ENCODE measurements around the gene FTO. TPM values are rescaled to one million over a fixed set of nuclear protein-coding genes. Genes with fewer than 3 reads are reported as not detected.

Gene FTO
- total RNA-seq, 1 experiment from 2014 or later = 78.3 TPM

- ChIA-PET POLR2A (no interaction called here), CTCF (no interaction called here)
- no peak for DNase-seq
- Mint-ChIP-seq H3K4me3 (ENCODE audit: unreplicated experiment) (no peak overlapping the region), H3K4me1 (ENCODE audit: low read depth, unreplicated experiment) (peaks cover 6% of the 10 kb centered on the region), H3K27me3 (ENCODE audit: insufficient read depth, unreplicated experiment) (no peaks in the 10 kb centered on the region), H3K9me3 (ENCODE audit: unreplicated experiment) (no peaks in the 10 kb centered on the region), H3K27ac (ENCODE audit: unreplicated experiment) (no peak overlapping the region), H3K36me3 (ENCODE audit: insufficient read depth, unreplicated experiment) (no peaks in the 10 kb centered on the region)
- BruUV-seq (replicated peaks) = no TSS peak
- H3K36me3 ChIP-seq (ENCODE audit: control insufficient read depth, insufficient read depth, low read length) = no peaks in the 10 kb centered on the region
- intact Hi-C loops (cut with micrococcal nuclease; ENCODE audit: unreplicated experiment) = no loop called here
- H3K4me1 ChIP-seq = 0 out of 2 replicates have a peak, but pooled peaks cover 4% of the 10 kb centered on the region
- H3K4me3 ChIP-seq (ENCODE audit: low read depth, low read length) = no peak overlapping the region
- no peak for TF ChIP-seq CTCF (IDR thresholded peaks at IDR 0.05; ENCODE audit: insufficient read depth in 1 of 2, low read depth in 1 of 2, low read length in 1 of 2, severe bottlenecking in 1 of 2, unreplicated experiment in 1 of 2)
- no peaks in the 10 kb centered on the region for H3K27me3 ChIP-seq (replicated peaks; ENCODE audit: control insufficient read depth, insufficient read depth, low read length)
- H3K9me3 ChIP-seq = no peaks in the 10 kb centered on the region
These were observed 10.5 kb downstream of the FTO start for GRCh38 chr16:53714205-53715022.

- H3K27ac Mint-ChIP-seq (ENCODE audit: unreplicated experiment) = no peak overlapping the region
- no TSS peak for BruUV-seq (replicated peaks)
- CTCF ChIA-PET = no interaction called here
- no peak overlapping the region for H3K4me3 Mint-ChIP-seq (ENCODE audit: unreplicated experiment)
- no peaks in the 10 kb centered on the region for H3K9me3 Mint-ChIP-seq (ENCODE audit: unreplicated experiment)
- no peaks in the 10 kb centered on the region for H3K27me3 Mint-ChIP-seq (ENCODE audit: insufficient read depth, unreplicated experiment)
- intact Hi-C loops (cut with micrococcal nuclease; ENCODE audit: unreplicated experiment) = no loop called here
- H3K9me3 ChIP-seq = no peaks in the 10 kb centered on the region
- H3K4me1 ChIP-seq = 0 out of 2 replicates have a peak, but pooled peaks cover 4% of the 10 kb centered on the region
- DNase-seq = no peak
- POLR2A ChIA-PET = no interaction called here
- H3K27me3 ChIP-seq (replicated peaks; ENCODE audit: control insufficient read depth, insufficient read depth, low read length) = no peaks in the 10 kb centered on the region
- H3K36me3 ChIP-seq (ENCODE audit: control insufficient read depth, insufficient read depth, low read length) = no peaks in the 10 kb centered on the region
- no peak for TF ChIP-seq CTCF (IDR thresholded peaks at IDR 0.05; ENCODE audit: insufficient read depth in 1 of 2, low read depth in 1 of 2, low read length in 1 of 2, severe bottlenecking in 1 of 2, unreplicated experiment in 1 of 2)
- H3K4me1 Mint-ChIP-seq (ENCODE audit: low read depth, unreplicated experiment) = peaks cover 6% of the 10 kb centered on the region
- H3K36me3 Mint-ChIP-seq (ENCODE audit: insufficient read depth, unreplicated experiment) = no peaks in the 10 kb centered on the region
- no peak overlapping the region for H3K4me3 ChIP-seq (ENCODE audit: low read depth, low read length)
These were observed 11.0 kb downstream of the FTO start for GRCh38 chr16:53715023-53715384.

- H3K9me3 Mint-ChIP-seq (ENCODE audit: unreplicated experiment) = no peaks in the 10 kb centered on the region
- no peak overlapping the region for H3K27ac Mint-ChIP-seq (ENCODE audit: unreplicated experiment)
- no peaks in the 10 kb centered on the region for H3K36me3 ChIP-seq (ENCODE audit: control insufficient read depth, insufficient read depth, low read length)
- H3K4me3 Mint-ChIP-seq (ENCODE audit: unreplicated experiment) = no peak overlapping the region
- BruUV-seq (replicated peaks) = no TSS peak
- H3K9me3 ChIP-seq = no peaks in the 10 kb centered on the region
- POLR2A ChIA-PET = no interaction called here
- no peaks in the 10 kb centered on the region for H3K27me3 ChIP-seq (replicated peaks; ENCODE audit: control insufficient read depth, insufficient read depth, low read length)
- intact Hi-C loops (cut with micrococcal nuclease; ENCODE audit: unreplicated experiment) = no loop called here
- H3K4me1 Mint-ChIP-seq (ENCODE audit: low read depth, unreplicated experiment) = peaks cover 6% of the 10 kb centered on the region
- DNase-seq = no peak
- H3K36me3 Mint-ChIP-seq (ENCODE audit: insufficient read depth, unreplicated experiment) = no peaks in the 10 kb centered on the region
- H3K4me1 ChIP-seq = 0 out of 2 replicates have a peak, but pooled peaks cover 4% of the 10 kb centered on the region
- no peaks in the 10 kb centered on the region for H3K27me3 Mint-ChIP-seq (ENCODE audit: insufficient read depth, unreplicated experiment)
- CTCF ChIA-PET = no interaction called here
- H3K4me3 ChIP-seq (ENCODE audit: low read depth, low read length) = no peak overlapping the region
- no peak for TF ChIP-seq CTCF (IDR thresholded peaks at IDR 0.05; ENCODE audit: insufficient read depth in 1 of 2, low read depth in 1 of 2, low read length in 1 of 2, severe bottlenecking in 1 of 2, unreplicated experiment in 1 of 2)
These were observed 13.6 kb downstream of the FTO start for GRCh38 chr16:53717577-53717976.
